Esophagus squamous epithelium (tissue), 4 donors: ENCODE results near the gene PPP1R3A.

Source experiments
- CTCF ChIP-seq, 6 experiments: fragments of 450-650 bp in 4 of 6; fragments of 200-600 bp in 2 of 6; sonication (generic) in 2 of 6; IDR thresholded peaks; one replicate each; pipeline ENCODE4 v1.5.1; 2016 to 2019; ENCODE audit warnings: antibody characterized with exemption in 6 of 6, mild to moderate bottlenecking in 4 of 6, moderate library complexity in 4 of 6
- POLR2A ChIP-seq, 4 donors: fragments of 450-650 bp; IDR thresholded peaks; one replicate each; pipeline ENCODE4 v1.6.1; 2017; ENCODE audit warnings: antibody characterized with exemption in 4 of 4, mild to moderate bottlenecking in 4 of 4, moderate library complexity in 3 of 4

- TF ChIP-seq CTCF (IDR thresholded peaks at IDR 0.05): no peak
- TF ChIP-seq POLR2A (IDR thresholded peaks at IDR 0.05): no peak
Observed at GRCh38 chr7:113928112-113928511, 9.3 kb upstream of the PPP1R3A start.
